Tibial nerve (tissue), 4 donors: ENCODE measurements around the gene SURF4. TPM values are rescaled to one million over a fixed set of nuclear protein-coding genes. Genes with fewer than 3 reads are reported as not detected.
"Not testable (repeated sequence)": the region's sequence is repeated elsewhere in the genome, so short reads cannot be mapped to it uniquely, and the experiment has no call there.

Experiments used
- DNase-seq, 2 donors: peaks; one replicate each; pipeline ENCODE4 v3.0.0-alpha.2; 2019; ENCODE audit warnings: low spot score in 2 of 2
- H3K27ac ChIP-seq, 4 donors: fragments of 200-600 bp; sonication (generic) in 3 of 4; one replicate each; pipeline ENCODE4 v1.5.1; 2017 to 2019; ENCODE audit warnings: mild to moderate bottlenecking in 1 of 4
- H3K27me3 ChIP-seq, 2 donors: fragments of 200-600 bp; sonication (generic) in 1 of 2; one replicate each; pipeline versions ENCODE4 v1.5.1 to v1.6.0; 2017 to 2019
- H3K36me3 ChIP-seq, 3 donors: fragments of 200-600 bp; sonication (generic); one replicate each; pipeline ENCODE4 v1.5.1; 2018 to 2019
- H3K4me1 ChIP-seq, 4 donors: fragments of 200-600 bp; sonication (generic) in 3 of 4; one replicate each; pipeline ENCODE4 v1.5.1; 2017 to 2019
- H3K4me3 ChIP-seq, 4 donors: fragments of 200-600 bp; sonication (generic) in 3 of 4; one replicate each; pipeline ENCODE4 v1.5.1; 2017 to 2019; ENCODE audit warnings: mild to moderate bottlenecking in 1 of 4, moderate library complexity in 1 of 4
- H3K9me3 ChIP-seq, 4 donors: fragments of 200-600 bp; sonication (generic) in 3 of 4; one replicate each; pipeline ENCODE4 v1.5.1; 2017 to 2019
- EP300 ChIP-seq, 2 donors: sonication (generic); formaldehyde crosslinking; IDR thresholded peaks; one replicate each; pipeline ENCODE4 v1.6.1; 2017; ENCODE audit warnings: antibody characterized with exemption in 2 of 2, mild to moderate bottlenecking in 1 of 2
- POLR2A ChIP-seq, 2 donors: fragments of 450-650 bp; IDR thresholded peaks; one replicate each; pipeline ENCODE4 v1.6.1; 2017; ENCODE audit warnings: antibody characterized with exemption in 2 of 2, mild to moderate bottlenecking in 2 of 2, moderate library complexity in 2 of 2
- WGBS, 2 donors: methylation state at CpG; one replicate each; pipeline ENCODE4 v1.1.5; 2018; 5-methylcytosine and 5-hydroxymethylcytosine counted together
- total RNA-seq, 4 donors: library from RNA; depleted of rRNA; stranded (reverse); fragments of >200 nt; gene quantifications; one replicate each; pipeline ENCODE4 v1.1.0, GENCODE V29; 2016
- TF ChIP-seq, protein P1 (sequence below), 5 experiments: fragments of 200-600 bp in 3 of 5; fragments of 450-650 bp in 2 of 5; sonication (generic) in 3 of 5; IDR thresholded peaks; one replicate each; pipeline ENCODE4 v1.5.1; 2016 to 2019; ENCODE audit warnings: antibody characterized with exemption in 5 of 5, mild to moderate bottlenecking in 3 of 5, moderate library complexity in 2 of 5

The SURF4 gene
- total RNA-seq, 4 donors from 2014 or later, result 102 to 213 (median 123) TPM

DNA sequence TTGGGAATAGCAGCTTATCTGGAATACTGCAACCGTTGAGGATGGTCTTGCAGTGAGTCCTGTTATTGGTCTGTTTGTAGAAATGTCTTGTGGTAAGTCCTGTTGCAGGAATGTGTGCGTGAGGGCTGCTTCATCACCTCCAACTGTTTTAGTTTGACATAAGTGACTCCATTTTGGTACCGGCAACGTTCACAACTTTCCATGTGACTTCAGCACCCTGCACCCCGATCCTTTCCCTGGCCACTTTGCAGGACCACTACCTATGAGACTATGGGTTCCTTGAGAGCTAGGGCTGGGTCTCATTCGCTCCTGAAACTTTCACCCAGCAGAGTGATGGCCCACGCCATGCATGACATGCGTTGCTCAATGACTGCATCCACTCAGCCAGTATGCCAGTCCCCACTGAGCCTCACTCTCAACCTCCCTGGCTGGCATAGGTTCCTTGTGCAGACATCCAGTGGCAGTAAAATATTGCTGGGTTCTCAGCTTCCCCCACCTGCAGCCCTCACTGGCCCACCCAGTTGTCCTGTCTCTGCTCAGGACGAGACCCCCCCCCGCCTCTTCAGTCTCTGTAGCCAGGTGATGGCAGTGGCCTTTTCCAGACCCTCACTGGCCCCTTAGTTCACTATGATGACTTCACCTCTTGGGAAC, 47.9 kb downstream of the SURF4 start:
- 89 to 91% methylated on average over 10 of the region's 10 CpGs for WGBS, 2 donors
- Histone ChIP-seq H3K27ac (no peak overlapping the region), H3K9me3 (no peaks in the 10 kb centered on the region), H3K27me3 (no peaks in the 10 kb centered on the region), H3K4me1 (no peaks in the 10 kb centered on the region), H3K36me3 (peaks cover 0 to 41% (median 18%) of the 10 kb centered on the region in 3 donors), H3K4me3 (no peak overlapping the region)
- TF ChIP-seq, protein P1, sequence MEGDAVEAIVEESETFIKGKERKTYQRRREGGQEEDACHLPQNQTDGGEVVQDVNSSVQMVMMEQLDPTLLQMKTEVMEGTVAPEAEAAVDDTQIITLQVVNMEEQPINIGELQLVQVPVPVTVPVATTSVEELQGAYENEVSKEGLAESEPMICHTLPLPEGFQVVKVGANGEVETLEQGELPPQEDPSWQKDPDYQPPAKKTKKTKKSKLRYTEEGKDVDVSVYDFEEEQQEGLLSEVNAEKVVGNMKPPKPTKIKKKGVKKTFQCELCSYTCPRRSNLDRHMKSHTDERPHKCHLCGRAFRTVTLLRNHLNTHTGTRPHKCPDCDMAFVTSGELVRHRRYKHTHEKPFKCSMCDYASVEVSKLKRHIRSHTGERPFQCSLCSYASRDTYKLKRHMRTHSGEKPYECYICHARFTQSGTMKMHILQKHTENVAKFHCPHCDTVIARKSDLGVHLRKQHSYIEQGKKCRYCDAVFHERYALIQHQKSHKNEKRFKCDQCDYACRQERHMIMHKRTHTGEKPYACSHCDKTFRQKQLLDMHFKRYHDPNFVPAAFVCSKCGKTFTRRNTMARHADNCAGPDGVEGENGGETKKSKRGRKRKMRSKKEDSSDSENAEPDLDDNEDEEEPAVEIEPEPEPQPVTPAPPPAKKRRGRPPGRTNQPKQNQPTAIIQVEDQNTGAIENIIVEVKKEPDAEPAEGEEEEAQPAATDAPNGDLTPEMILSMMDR (IDR thresholded peaks at IDR 0.05), result no peak
- TF ChIP-seq EP300 (IDR thresholded peaks at IDR 0.05), result no peak
- no peak for TF ChIP-seq POLR2A (IDR thresholded peaks at IDR 0.05)
- DNase-seq, result no peak

DNA sequence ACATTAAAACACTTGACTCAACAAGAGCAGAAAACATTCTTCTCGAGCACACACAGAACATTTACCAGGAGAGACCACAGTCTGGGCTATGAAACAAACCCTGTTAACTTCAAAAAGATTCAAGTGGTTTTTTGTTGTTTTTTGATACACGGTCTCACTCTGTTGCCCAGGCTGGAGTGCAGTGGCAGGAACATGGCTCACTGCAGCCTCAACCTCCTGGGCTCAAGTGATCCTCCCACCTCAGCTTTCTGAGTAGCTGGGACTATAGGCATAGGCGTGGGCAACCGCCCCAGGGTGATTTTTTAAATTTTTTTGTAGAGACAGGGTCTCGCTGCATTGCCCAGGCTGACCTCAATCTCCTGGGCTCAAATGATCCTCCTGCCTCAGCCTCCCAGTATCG, 48.8 kb downstream of the SURF4 start:
- not testable (repeated sequence) for H3K4me1 ChIP-seq, H3K4me3 ChIP-seq, H3K27me3 ChIP-seq, H3K9me3 ChIP-seq, DNase-seq, H3K27ac ChIP-seq
- peaks cover 0 to 32% (median 8%) of the 10 kb centered on the region in 3 donors for H3K36me3 ChIP-seq
- WGBS, 2 donors, result 89% methylated on average over 6 of the region's 6 CpGs

DNA sequence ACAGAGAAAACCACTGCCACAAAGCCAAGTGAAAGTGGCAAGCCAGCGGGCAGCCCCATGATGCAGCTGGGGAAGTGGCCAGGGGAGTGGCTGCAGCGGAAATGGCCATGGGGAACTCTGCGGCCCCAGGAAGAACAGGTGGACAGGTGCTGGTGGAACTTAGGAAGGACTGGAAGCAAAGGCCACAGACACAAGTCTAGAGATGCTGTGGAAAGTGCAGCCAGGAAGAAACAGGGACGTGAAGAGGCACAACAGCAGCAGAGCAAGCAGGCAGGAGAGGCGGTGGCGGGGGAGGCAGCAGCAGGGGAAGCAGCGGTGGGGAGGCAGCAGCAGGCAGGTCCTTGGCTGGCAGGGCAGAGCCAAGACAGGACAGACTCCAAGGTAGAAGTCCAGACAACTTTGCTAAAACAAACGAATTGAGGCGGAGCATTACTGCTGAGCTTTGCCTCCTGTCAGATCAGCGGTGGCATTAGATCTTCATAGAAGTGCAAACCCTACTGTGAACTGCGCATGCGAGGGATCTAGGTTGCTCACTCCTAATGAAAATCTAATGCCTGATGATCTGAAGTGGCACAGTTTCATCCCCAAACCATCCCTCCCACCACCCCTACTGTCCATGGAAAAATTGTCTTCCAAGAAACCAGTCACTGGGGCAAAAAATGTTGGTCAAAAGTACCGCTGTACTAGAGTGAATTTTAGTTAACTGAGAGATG, 51.7 kb downstream of the SURF4 start:
- H3K4me1 ChIP-seq, result no peaks in the 10 kb centered on the region
- no peaks in the 10 kb centered on the region for H3K9me3 ChIP-seq
- WGBS, 2 donors, result 82 to 87% methylated on average over 13 of the region's 13 CpGs
- H3K4me3 ChIP-seq, result no peak overlapping the region
- TF ChIP-seq EP300 (IDR thresholded peaks at IDR 0.05) (no peak), POLR2A (IDR thresholded peaks at IDR 0.05) (no peak)
- TF ChIP-seq, protein P1 (IDR thresholded peaks at IDR 0.05), result no peak
- H3K36me3 ChIP-seq, result peaks cover 0 to 3% (median 0%) of the 10 kb centered on the region in 3 donors
- DNase-seq, result no peak
- H3K27ac ChIP-seq, result no peak overlapping the region
- H3K27me3 ChIP-seq, result no peaks in the 10 kb centered on the region

DNA sequence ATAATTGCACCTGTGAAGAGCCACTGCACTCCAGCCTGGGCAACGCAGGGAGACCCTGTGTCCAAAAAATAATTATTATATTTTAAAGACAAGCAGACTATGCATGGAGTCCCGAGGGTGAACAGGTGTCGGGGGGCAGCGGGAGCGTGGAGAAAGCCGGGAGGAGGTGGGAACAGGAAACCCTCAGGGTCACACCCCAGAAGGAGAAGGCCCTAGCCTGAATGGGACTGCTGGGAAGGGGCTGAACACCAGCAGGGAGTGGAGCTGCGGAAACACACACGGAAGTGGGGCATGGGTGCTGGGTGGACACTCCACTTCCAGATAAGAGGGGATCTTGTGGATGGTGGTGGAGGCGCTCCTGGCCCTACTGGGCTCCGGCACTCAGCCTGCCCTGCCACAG, 52.6 kb downstream of the SURF4 start:
- no peak for DNase-seq
- TF ChIP-seq, protein P1 (IDR thresholded peaks at IDR 0.05), result no peak
- H3K9me3 ChIP-seq, result no peaks in the 10 kb centered on the region
- 79 to 80% methylated on average over 10 of the region's 10 CpGs for WGBS, 2 donors
- H3K4me3 ChIP-seq, result no peak overlapping the region
- H3K27ac ChIP-seq, result no peak overlapping the region
- H3K4me1 ChIP-seq, result no peaks in the 10 kb centered on the region
- no peaks in the 10 kb centered on the region for H3K27me3 ChIP-seq
- peaks cover 0 to 2% (median 0%) of the 10 kb centered on the region in 3 donors for H3K36me3 ChIP-seq

DNA sequence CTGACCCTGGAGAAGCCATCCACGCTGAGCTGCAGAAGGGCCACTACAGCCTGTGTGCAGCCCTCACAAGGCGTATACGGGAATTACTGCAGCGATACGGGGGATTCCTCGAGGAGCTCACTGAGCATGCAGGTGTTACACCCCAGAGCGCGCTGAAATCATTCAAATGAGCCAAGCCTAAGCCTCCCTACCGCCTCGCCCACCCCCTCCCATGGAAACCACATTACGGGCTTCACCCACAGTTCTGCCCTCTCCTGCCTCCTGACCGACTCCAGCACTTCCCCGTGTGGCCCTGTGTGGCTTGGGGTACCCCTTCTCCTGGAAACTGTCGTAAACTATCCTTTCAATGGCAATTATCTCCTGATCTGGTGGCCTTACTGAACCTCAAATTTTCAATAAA, 53.2 kb downstream of the SURF4 start:
- TF ChIP-seq, protein P1 (IDR thresholded peaks at IDR 0.05), result no peak
- TF ChIP-seq POLR2A (IDR thresholded peaks at IDR 0.05), result no peak
- TF ChIP-seq EP300 (IDR thresholded peaks at IDR 0.05), result no peak
- no peaks in the 10 kb centered on the region for H3K9me3 ChIP-seq
- H3K4me1 ChIP-seq, result no peaks in the 10 kb centered on the region
- H3K27me3 ChIP-seq, result no peaks in the 10 kb centered on the region
- DNase-seq, result no peak
- WGBS, 2 donors, result 76 to 85% methylated on average over 13 to 14 of the region's 14 CpGs
- no peak overlapping the region for H3K4me3 ChIP-seq
- no peak overlapping the region for H3K27ac ChIP-seq
- no peaks in the 10 kb centered on the region for H3K36me3 ChIP-seq
